HL-60 (cell line): ENCODE results near the gene TMEM40.

Source experiments
- CTCF ChIP-seq: IDR thresholded peaks from one replicate; pipeline ENCODE4 v1.5.1; 2011; ENCODE audit warnings: low read length, control low read depth, inconsistent platforms; ENCODE audit not compliant: insufficient read depth
- GABPA ChIP-seq: IDR thresholded peaks from 2 replicates; pipeline ENCODE4 v1.6.1; 2012; ENCODE audit warnings: low read depth
- POLR2AphosphoS5 ChIP-seq: IDR thresholded peaks from 2 replicates; pipeline ENCODE4 v1.6.1; 2012; ENCODE audit warnings: low read depth
- REST ChIP-seq: IDR thresholded peaks from 2 replicates; pipeline ENCODE4 v1.6.1; 2012; ENCODE audit warnings: low read depth; ENCODE audit not compliant: insufficient replicate concordance
- SPI1 ChIP-seq: IDR thresholded peaks from 2 replicates; pipeline ENCODE4 v1.6.1; 2012; ENCODE audit warnings: low read depth, mild to moderate bottlenecking, borderline replicate concordance

GRCh38 chr3:12729051-12729651 lies 29.9 kb downstream of the TMEM40 start:
- TF ChIP-seq POLR2AphosphoS5: no peak
- TF ChIP-seq CTCF: no peak
- no peak for TF ChIP-seq REST
- TF ChIP-seq GABPA: no peak
- TF ChIP-seq SPI1: 0 out of 2 replicates have a peak, but pooled peaks have one; percentile 11
